GM21723 (cell line): ENCODE results near the gene CFAP46.
"Not testable (repeated sequence)": the region's sequence is repeated elsewhere in the genome, so short reads cannot be mapped to it uniquely, and the experiment has no call there.

Source experiments
- ATAC-seq: cut with Tn5 transposase; IDR thresholded peaks from one replicate; pipeline ENCODE4 v1.9.1; 2021; ENCODE audit warnings: mild to moderate bottlenecking, moderate library complexity; ENCODE audit not compliant: unreplicated experiment

CFAP46 gene

DNA sequence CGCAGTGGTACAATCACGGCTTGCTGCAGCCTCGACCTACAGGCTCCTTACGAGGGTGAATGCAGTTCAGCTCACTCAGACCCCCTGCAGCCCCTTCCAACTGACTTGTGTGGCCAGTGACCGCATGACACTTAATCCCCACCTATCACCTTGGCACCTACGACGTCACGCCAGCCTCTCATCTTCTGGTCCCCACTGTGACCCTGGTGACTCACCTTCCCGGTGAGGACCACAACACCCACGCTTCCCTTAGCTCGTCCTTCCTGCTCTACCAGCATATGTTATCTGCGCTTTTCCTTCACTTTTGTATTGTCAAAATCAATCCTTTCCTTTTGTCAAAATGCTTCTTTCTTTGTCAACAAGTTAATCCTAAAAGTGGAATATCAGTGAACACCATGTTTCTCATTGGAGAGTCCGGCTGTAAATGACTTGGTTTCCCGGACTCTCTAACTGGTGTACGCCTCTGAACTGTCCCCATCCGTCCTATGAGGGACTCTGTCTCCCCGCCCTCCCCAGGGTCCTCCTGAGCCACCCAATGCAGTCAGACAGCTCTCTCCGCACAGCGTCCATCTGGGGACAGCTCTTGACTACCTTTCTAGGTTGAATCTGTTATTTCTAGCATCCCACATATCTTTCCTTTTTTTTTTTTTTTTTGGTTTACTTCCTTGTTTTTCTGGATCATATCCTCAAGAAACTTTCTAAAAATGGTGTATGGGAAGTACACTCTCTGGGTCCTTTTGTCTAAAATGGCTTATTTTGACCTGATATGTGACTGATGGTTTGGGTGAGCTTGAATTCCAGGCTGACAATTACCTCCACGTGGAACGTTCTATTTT, 37.3 kb downstream of the CFAP46 start:
- ATAC-seq: no peak

DNA sequence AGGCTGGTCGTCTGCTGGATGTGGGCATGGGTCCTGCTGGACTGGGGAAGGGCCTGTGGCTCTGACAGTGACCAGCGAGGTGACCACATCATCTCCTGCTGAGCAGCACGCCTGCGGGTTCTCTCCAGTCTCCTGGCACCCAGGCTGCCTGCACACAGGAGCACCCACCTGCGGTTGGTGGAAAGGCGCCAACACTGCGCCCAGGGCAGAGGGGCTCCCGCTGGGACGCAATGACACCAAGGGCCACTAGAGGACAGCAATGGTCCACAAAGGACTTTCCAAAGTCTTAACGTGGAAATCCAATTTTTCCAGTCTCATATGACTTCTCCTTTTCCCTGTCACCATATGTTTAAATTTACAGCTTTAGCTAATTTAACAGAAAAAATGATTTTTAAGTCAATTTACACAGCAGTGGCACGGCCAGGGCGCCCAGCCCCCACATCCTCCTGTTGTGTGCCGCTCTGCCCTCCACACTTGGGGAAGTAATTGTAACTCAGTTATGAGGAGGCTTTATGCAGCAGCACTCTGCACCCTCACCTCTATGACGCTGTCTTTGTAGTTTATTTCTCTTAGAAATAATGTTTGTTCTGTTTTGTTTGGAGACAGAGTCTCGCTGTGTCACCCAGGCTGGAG, 38.1 kb downstream of the CFAP46 start:
- ATAC-seq: no peak

- ATAC-seq: not testable (repeated sequence)
Observed at GRCh38 chr10:132902656-132903575, 39.5 kb downstream of the CFAP46 start.

GRCh38 chr10:132901351-132901750, 41.0 kb downstream of the CFAP46 start:
- no peak for ATAC-seq

- no peak for ATAC-seq
Observed at GRCh38 chr10:132900211-132900756, 42.1 kb downstream of the CFAP46 start.

- no peak for ATAC-seq
Observed at GRCh38 chr10:132899751-132900065, 42.7 kb downstream of the CFAP46 start.

- ATAC-seq: no peak
Observed at GRCh38 chr10:132899054-132899750, 43.2 kb downstream of the CFAP46 start.

GRCh38 chr10:132898391-132899053, 43.8 kb downstream of the CFAP46 start:
- no peak for ATAC-seq

GRCh38 chr10:132897516-132898381, 44.6 kb downstream of the CFAP46 start:
- ATAC-seq: no peak

DNA sequence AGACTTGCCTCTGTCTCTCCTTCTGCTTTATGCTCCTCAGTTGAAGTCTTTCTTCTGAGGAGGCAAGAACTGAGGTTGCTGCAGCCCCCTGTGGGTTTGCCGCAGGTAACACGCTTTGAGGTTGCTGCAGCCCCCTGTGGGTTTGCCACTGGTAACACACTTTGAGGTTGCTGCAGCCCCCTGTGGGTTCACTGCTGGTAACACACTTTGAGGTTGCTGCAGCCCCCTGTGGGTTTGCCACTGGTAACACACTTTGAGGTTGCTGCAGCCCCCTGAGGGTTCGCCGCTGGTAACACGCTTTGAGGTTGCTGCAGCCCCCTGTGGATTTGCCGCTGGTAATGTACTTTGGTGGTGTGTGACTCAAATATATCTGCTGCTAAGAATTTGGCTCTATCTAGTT, 48.6 kb downstream of the CFAP46 start:
- ATAC-seq: not testable (repeated sequence)

GRCh38 chr10:132893090-132893489, 49.3 kb downstream of the CFAP46 start:
- no peak for ATAC-seq

GRCh38 chr10:132892004-132892403, 50.4 kb downstream of the CFAP46 start:
- ATAC-seq: no peak

DNA sequence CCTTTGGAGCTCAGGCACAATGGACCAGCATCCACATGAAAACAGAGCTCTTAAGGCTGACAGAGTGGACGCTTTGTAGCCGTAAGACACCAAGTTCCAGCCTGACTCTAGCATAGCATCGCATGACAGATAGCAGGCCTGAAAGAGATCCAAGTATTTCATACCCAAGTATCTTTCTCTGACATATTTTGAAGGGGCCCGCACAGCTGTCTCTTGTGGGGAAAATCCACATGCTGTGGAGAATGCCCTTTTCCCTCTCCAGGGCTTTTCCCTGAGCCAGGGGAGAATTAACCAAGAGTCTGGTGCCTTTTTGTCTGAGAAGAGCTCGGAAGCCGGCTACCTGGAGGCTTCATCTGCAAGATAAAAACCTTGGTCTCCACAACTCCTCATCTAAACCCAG, 51.0 kb downstream of the CFAP46 start:
- ATAC-seq: no peak

- no peak for ATAC-seq
Observed at GRCh38 chr10:132890301-132890700, 52.1 kb downstream of the CFAP46 start.

DNA sequence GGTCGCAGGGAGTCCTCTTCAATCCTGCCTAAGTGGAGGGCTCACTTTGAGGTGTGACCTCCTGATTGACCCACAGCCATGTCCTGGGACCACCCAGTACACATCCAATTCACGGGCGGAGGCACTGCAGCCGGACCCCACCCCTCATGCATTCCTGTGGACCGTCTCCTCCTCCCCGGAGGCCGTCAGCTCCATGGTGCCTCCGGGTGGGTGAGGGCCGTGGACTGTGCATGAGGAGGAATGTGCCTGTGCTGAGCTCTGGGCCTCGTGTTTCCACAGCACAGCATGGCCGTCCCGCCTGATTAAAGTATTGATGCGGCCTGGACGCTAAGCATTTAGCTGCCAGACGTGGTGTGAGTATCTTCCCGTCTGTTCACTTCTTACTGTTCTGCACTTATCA, 52.8 kb downstream of the CFAP46 start:
- no peak for ATAC-seq

- ATAC-seq: no peak
Observed at GRCh38 chr10:132888898-132889490, 53.4 kb downstream of the CFAP46 start.

GRCh38 chr10:132888446-132888845, 53.9 kb downstream of the CFAP46 start:
- ATAC-seq: not testable (repeated sequence)

GRCh38 chr10:132886211-132887099, 55.9 kb downstream of the CFAP46 start:
- no peak for ATAC-seq
